Vagina (tissue), 2 donors: ENCODE data around the gene EPYC. TPM values are rescaled to one million over a fixed set of nuclear protein-coding genes. Genes with fewer than 3 reads are reported as not detected.
A peak's percentile ranks its signal among the peaks of the same experiment; 100 is the strongest.

ENCODE experiments used
- DNase-seq, 2 donors: peaks; one replicate each; pipeline ENCODE4 v3.0.0-alpha.2; 2017; ENCODE audit errors: extremely low spot score in 2 of 2
- H3K27ac ChIP-seq: fragments of 200-600 bp; sonication (generic); one replicate; pipeline ENCODE4 v1.5.1; 2019
- H3K27me3 ChIP-seq: fragments of 200-600 bp; sonication (generic); one replicate; pipeline ENCODE4 v1.5.1; 2019
- H3K36me3 ChIP-seq, 2 donors: fragments of 200-600 bp; sonication (generic); one replicate each; pipeline ENCODE4 v1.5.1; 2017 to 2019
- H3K4me1 ChIP-seq: fragments of 200-600 bp; sonication (generic); one replicate; pipeline ENCODE4 v1.5.1; 2019
- H3K4me3 ChIP-seq, 2 donors: fragments of 200-600 bp; sonication (generic); 1 replicate in 1 of 2; 2 replicates in 1 of 2; pipeline ENCODE4 v1.5.1; 2016 to 2019
- H3K9me3 ChIP-seq: fragments of 200-600 bp; sonication (generic); one replicate; pipeline ENCODE4 v1.5.1; 2019
- CTCF ChIP-seq, 3 experiments: fragments of 450-650 bp in 2 of 3; fragments of 200-600 bp in 1 of 3; sonication (generic) in 1 of 3; IDR thresholded peaks; one replicate each; pipeline ENCODE4 v1.5.1; 2017 to 2019; ENCODE audit warnings: antibody characterized with exemption in 3 of 3, mild to moderate bottlenecking in 2 of 3, moderate library complexity in 2 of 3
- POLR2A ChIP-seq, 2 donors: fragments of 450-650 bp; IDR thresholded peaks; one replicate each; pipeline ENCODE4 v1.6.1; 2017; ENCODE audit warnings: antibody characterized with exemption in 2 of 2, mild to moderate bottlenecking in 2 of 2, moderate library complexity in 2 of 2
- POLR2AphosphoS5 ChIP-seq, 2 donors: sonication (generic); formaldehyde crosslinking; IDR thresholded peaks; one replicate each; pipeline ENCODE4 v1.9.0; 2017; ENCODE audit warnings: antibody characterized with exemption in 2 of 2, mild to moderate bottlenecking in 2 of 2, low read depth in 1 of 2; ENCODE audit not compliant: insufficient read depth in 1 of 2
- intact Hi-C: fragments of 100-400 bp; cut with DNase I; formaldehyde crosslinking; loops from one replicate; pipeline ENCODE4 v1.15.1; 2023
- total RNA-seq: library from RNA; depleted of rRNA; stranded (reverse); fragments of >200 nt; gene quantifications from one replicate; pipeline ENCODE4 v1.2.3, GENCODE V29; 2016

Gene EPYC
- total RNA-seq, 1 donor from 2014 or later, result not detected

GRCh38 chr12:91040096-91040755 lies 35.5 kb upstream of the EPYC start:
- no peaks in the 10 kb centered on the region for H3K36me3 ChIP-seq
- H3K27me3 ChIP-seq, result no peaks in the 10 kb centered on the region
- peak overlapping the region; percentile 4 for H3K27ac ChIP-seq
- no peak for DNase-seq
- H3K9me3 ChIP-seq, result no peaks in the 10 kb centered on the region
- intact Hi-C loops, result no loop called here
- peaks cover 6% of the 10 kb centered on the region for H3K4me1 ChIP-seq
- TF ChIP-seq CTCF (IDR thresholded peaks at IDR 0.05) (no peak), POLR2AphosphoS5 (IDR thresholded peaks at IDR 0.05; ENCODE audit: insufficient read depth in 1 of 2, low read depth in 1 of 2) (no peak), POLR2A (IDR thresholded peaks at IDR 0.05) (no peak)
- H3K4me3 ChIP-seq, result no peak overlapping the region

GRCh38 chr12:91037276-91037675 lies 32.5 kb upstream of the EPYC start:
- H3K4me1 ChIP-seq, result peaks cover 6% of the 10 kb centered on the region
- DNase-seq, result no peak
- intact Hi-C loops, result no loop called here
- no peaks in the 10 kb centered on the region for H3K9me3 ChIP-seq
- TF ChIP-seq POLR2AphosphoS5 (IDR thresholded peaks at IDR 0.05; ENCODE audit: insufficient read depth in 1 of 2, low read depth in 1 of 2) (no peak), POLR2A (IDR thresholded peaks at IDR 0.05) (no peak), CTCF (IDR thresholded peaks at IDR 0.05) (no peak)
- peak overlapping the region; percentile 15 for H3K27ac ChIP-seq
- H3K27me3 ChIP-seq, result no peaks in the 10 kb centered on the region
- no peak overlapping the region for H3K4me3 ChIP-seq
- H3K36me3 ChIP-seq, result no peaks in the 10 kb centered on the region

- H3K4me1 ChIP-seq, result peaks cover 6% of the 10 kb centered on the region
- H3K9me3 ChIP-seq, result no peaks in the 10 kb centered on the region
- no peaks in the 10 kb centered on the region for H3K36me3 ChIP-seq
- no peak overlapping the region for H3K27ac ChIP-seq
- no peak for TF ChIP-seq POLR2A (IDR thresholded peaks at IDR 0.05)
- TF ChIP-seq CTCF (IDR thresholded peaks at IDR 0.05), result no peak
- TF ChIP-seq POLR2AphosphoS5 (IDR thresholded peaks at IDR 0.05; ENCODE audit: insufficient read depth in 1 of 2, low read depth in 1 of 2), result no peak
- DNase-seq, result no peak
- H3K27me3 ChIP-seq, result no peaks in the 10 kb centered on the region
- intact Hi-C loops, result no loop called here
- H3K4me3 ChIP-seq, result no peak overlapping the region
Measured at GRCh38 chr12:91033251-91033650, 28.5 kb upstream of the EPYC start.

GRCh38 chr12:91023326-91024004 lies 18.7 kb upstream of the EPYC start:
- Histone ChIP-seq H3K4me3 (no peak overlapping the region), H3K36me3 (no peaks in the 10 kb centered on the region), H3K27me3 (no peaks in the 10 kb centered on the region), H3K27ac (no peak overlapping the region), H3K4me1 (peaks cover 4% of the 10 kb centered on the region), H3K9me3 (no peaks in the 10 kb centered on the region)
- no peak for TF ChIP-seq POLR2A (IDR thresholded peaks at IDR 0.05)
- no peak for TF ChIP-seq CTCF (IDR thresholded peaks at IDR 0.05)
- intact Hi-C loops, result no loop called here
- DNase-seq, result no peak

- no peaks in the 10 kb centered on the region for H3K9me3 ChIP-seq
- H3K27me3 ChIP-seq, result no peaks in the 10 kb centered on the region
- H3K27ac ChIP-seq, result no peak overlapping the region
- no peak overlapping the region for H3K4me3 ChIP-seq
- intact Hi-C loops, result no loop called here
- no peaks in the 10 kb centered on the region for H3K36me3 ChIP-seq
- TF ChIP-seq CTCF (IDR thresholded peaks at IDR 0.05), result no peak
- no peak for TF ChIP-seq POLR2AphosphoS5 (IDR thresholded peaks at IDR 0.05; ENCODE audit: insufficient read depth in 1 of 2, low read depth in 1 of 2)
- no peak for TF ChIP-seq POLR2A (IDR thresholded peaks at IDR 0.05)
- H3K4me1 ChIP-seq, result peaks cover 4% of the 10 kb centered on the region
- no peak for DNase-seq
Measured at GRCh38 chr12:91021076-91021475, 16.3 kb upstream of the EPYC start.
